Liver (tissue), 9 donors: ENCODE measurements around the gene HS6ST3. TPM values are rescaled to one million over a fixed set of nuclear protein-coding genes. Genes with fewer than 3 reads are reported as not detected.

ENCODE experiments used
- DNase-seq: peaks from one replicate; pipeline ENCODE4 v3.0.0-alpha.2; 2017; ENCODE audit warnings: low spot score
- H3K27ac ChIP-seq, 2 donors: one replicate each; pipeline ENCODE4 v1.7.0; 2013; ENCODE audit warnings: inconsistent platforms in 2 of 2, low read length in 2 of 2, control low read depth in 1 of 2, low read depth in 1 of 2, mild to moderate bottlenecking in 1 of 2
- H3K27me3 ChIP-seq, 4 donors: one replicate each; pipeline versions ENCODE4 v1.6.1 to v1.7.0; 2013; ENCODE audit warnings: low read length in 3 of 4, inconsistent platforms in 1 of 4, mild to moderate bottlenecking in 1 of 4, moderate library complexity in 1 of 4; ENCODE audit not compliant: control insufficient read depth in 4 of 4, insufficient read depth in 4 of 4
- H3K36me3 ChIP-seq, 4 donors: one replicate each; pipeline versions ENCODE4 v1.6.1 to v1.7.0; 2013; ENCODE audit warnings: low read length in 3 of 4, mild to moderate bottlenecking in 3 of 4, low read depth in 1 of 4, moderate library complexity in 1 of 4; ENCODE audit not compliant: control insufficient read depth in 4 of 4, insufficient read depth in 3 of 4
- H3K4me1 ChIP-seq, 4 donors: one replicate each; pipeline versions ENCODE4 v1.6.1 to v1.7.0; 2013; ENCODE audit warnings: low read length in 3 of 4, mild to moderate bottlenecking in 3 of 4, moderate library complexity in 1 of 4; ENCODE audit not compliant: control insufficient read depth in 4 of 4, insufficient read depth in 4 of 4
- H3K4me3 ChIP-seq, 3 donors: one replicate each; pipeline versions ENCODE4 v1.6.1 to v1.7.0; 2013; ENCODE audit warnings: low read length in 3 of 3, control low read depth in 1 of 3, low read depth in 1 of 3, mild to moderate bottlenecking in 1 of 3
- H3K9ac ChIP-seq, 2 donors: one replicate each; pipeline ENCODE4 v1.7.0; 2013; ENCODE audit warnings: low read length in 2 of 2, mild to moderate bottlenecking in 2 of 2, moderate library complexity in 2 of 2, control low read depth in 1 of 2, low read depth in 1 of 2
- H3K9me3 ChIP-seq, 4 donors: one replicate each; pipeline versions ENCODE4 v1.6.1 to v1.7.0; 2013; ENCODE audit warnings: low read length in 3 of 4; ENCODE audit not compliant: control insufficient read depth in 4 of 4
- ATF3 ChIP-seq: IDR thresholded peaks from 2 replicates; pipeline ENCODE4 v1.6.1; 2016; ENCODE audit warnings: antibody characterized with exemption
- CTCF ChIP-seq: fragments of 150-350 bp; IDR thresholded peaks from 2 replicates; pipeline ENCODE4 v1.5.1; 2017; ENCODE audit warnings: improper control_type of control experiment, low read depth, low read length; ENCODE audit not compliant: missing input control
- EGR1 ChIP-seq, 2 donors: IDR thresholded peaks; 2 replicates each; pipeline ENCODE4 v1.6.1; 2016 to 2018; ENCODE audit warnings: antibody characterized with exemption in 2 of 2, low read depth in 2 of 2
- FOXA1 ChIP-seq: IDR thresholded peaks from 2 replicates; pipeline ENCODE4 v1.6.1; 2016; ENCODE audit warnings: antibody characterized with exemption
- FOXA2 ChIP-seq: IDR thresholded peaks from 2 replicates; pipeline ENCODE4 v1.6.1; 2016; ENCODE audit warnings: antibody characterized with exemption
- GABPA ChIP-seq, 2 donors: IDR thresholded peaks in 1 of 2; conservative IDR thresholded peaks in 1 of 2; 2 replicates each; pipeline ENCODE4 v1.6.1; 2016; ENCODE audit warnings: antibody characterized with exemption in 2 of 2, mild to moderate bottlenecking in 1 of 2, moderate library complexity in 1 of 2
- HNF4A ChIP-seq, 2 donors: conservative IDR thresholded peaks; 2 replicates each; pipeline ENCODE4 v1.6.1; 2016; ENCODE audit warnings: antibody characterized with exemption in 2 of 2, mild to moderate bottlenecking in 2 of 2
- HNF4G ChIP-seq: IDR thresholded peaks from 2 replicates; pipeline ENCODE4 v1.6.1; 2016; ENCODE audit warnings: antibody characterized with exemption
- JUND ChIP-seq, 2 donors: IDR thresholded peaks; 2 replicates each; pipeline ENCODE4 v1.6.1; 2016; ENCODE audit warnings: antibody characterized with exemption in 2 of 2
- MAX ChIP-seq: IDR thresholded peaks from 2 replicates; pipeline ENCODE4 v1.6.1; 2016; ENCODE audit warnings: antibody characterized with exemption
- NR2F2 ChIP-seq: IDR thresholded peaks from 2 replicates; pipeline ENCODE4 v1.6.1; 2016; ENCODE audit warnings: antibody characterized with exemption
- RAD21 ChIP-seq, 2 donors: IDR thresholded peaks; 2 replicates each; pipeline ENCODE4 v1.6.1; 2016; ENCODE audit warnings: antibody characterized with exemption in 2 of 2, mild to moderate bottlenecking in 2 of 2
- REST ChIP-seq: IDR thresholded peaks from 2 replicates; pipeline ENCODE4 v1.6.1; 2016; ENCODE audit warnings: antibody characterized with exemption, mild to moderate bottlenecking
- RXRA ChIP-seq, 2 donors: IDR thresholded peaks; 2 replicates each; pipeline ENCODE4 v1.6.1; 2017 to 2018; ENCODE audit warnings: antibody characterized with exemption in 2 of 2, mild to moderate bottlenecking in 1 of 2
- SP1 ChIP-seq: IDR thresholded peaks from 2 replicates; pipeline ENCODE4 v1.6.1; 2018; ENCODE audit warnings: antibody characterized with exemption, mild to moderate bottlenecking
- TAF1 ChIP-seq: conservative IDR thresholded peaks from 2 replicates; pipeline ENCODE4 v1.6.1; 2016; ENCODE audit warnings: antibody characterized with exemption, mild to moderate bottlenecking
- YY1 ChIP-seq: IDR thresholded peaks from 2 replicates; pipeline ENCODE4 v1.6.1; 2016; ENCODE audit warnings: antibody characterized with exemption, mild to moderate bottlenecking
- ZBTB33 ChIP-seq: IDR thresholded peaks from 2 replicates; pipeline ENCODE4 v1.6.1; 2016; ENCODE audit warnings: antibody characterized with exemption
- whole genome bisulfite sequencing: extraction: QIAGEN DNeasy Blood & Tissue Kit; methylation state at CpG from one replicate; pipeline ENCODE4 v1.1.7; 2013; 5-methylcytosine and 5-hydroxymethylcytosine counted together
- polyA plus RNA-seq, 2 donors: library from polyadenylated mRNA; stranded (reverse) in 1 of 2; unstranded in 1 of 2; fragments of 200-250 nt in 1 of 2; fragments of >200 nt in 1 of 2; fragmentation: Nextera tagmentation in 1 of 2; extraction: Ambion mirVana in 1 of 2; gene quantifications; one replicate each; pipeline versions ENCODE4 v1.2.1 to v1.2.3, GENCODE V29; 2013 to 2015
- total RNA-seq, 2 donors: library from RNA; depleted of rRNA; stranded (reverse); fragments of >200 nt; gene quantifications; one replicate each; pipeline ENCODE4 v1.2.3, GENCODE V29; 2014
- donor health status: healthy.
- donor health status: healthy.
- donor health status: healthy.
- donor health status: healthy.
- donor health status: healthy.

HS6ST3 gene
- total and polyA plus RNA-seq, 4 donors = under 0.01 TPM; not detected in 3

GRCh38 chr13:96473526-96474180 lies 383.7 kb downstream of the HS6ST3 start:
- Histone ChIP-seq H3K4me1 (no peaks in the 10 kb centered on the region), H3K9ac (no peak overlapping the region), H3K4me3 (no peak overlapping the region), H3K27me3 (no peaks in the 10 kb centered on the region), H3K9me3 (peaks cover 0 to 1% (median 0%) of the 10 kb centered on the region in 4 donors), H3K36me3 (no peaks in the 10 kb centered on the region), H3K27ac (no peak overlapping the region)
- WGBS = 72% methylated on average over 10 of the region's 10 CpGs
- TF ChIP-seq SP1 (no peak), NR2F2 (no peak), RXRA (IDR thresholded peaks at IDR 0.05) (no peak), MAX (no peak), JUND (IDR thresholded peaks at IDR 0.05) (no peak), FOXA2 (no peak), RAD21 (IDR thresholded peaks at IDR 0.05) (no peak), GABPA (IDR thresholded peaks at IDR 0.05 in 1 of 2, conservative IDR thresholded peaks at IDR 0.05 in 1 of 2) (no peak), ATF3 (no peak), HNF4G (no peak), HNF4A (conservative IDR thresholded peaks at IDR 0.05) (no peak), REST (no peak), FOXA1 (no peak), CTCF (no peak), TAF1 (no peak), YY1 (no peak), EGR1 (IDR thresholded peaks at IDR 0.05; ENCODE audit: low read depth in 2 of 2) (no peak), ZBTB33 (no peak)
- DNase-seq = no peak
